ENCODE data around the gene NDFIP1. TPM values are rescaled to one million over a fixed set of nuclear protein-coding genes. Genes with fewer than 3 reads are reported as not detected.

Gene NDFIP1
- total RNA-seq, 1 experiment from 2014 or later, result 50.8 TPM

DNA sequence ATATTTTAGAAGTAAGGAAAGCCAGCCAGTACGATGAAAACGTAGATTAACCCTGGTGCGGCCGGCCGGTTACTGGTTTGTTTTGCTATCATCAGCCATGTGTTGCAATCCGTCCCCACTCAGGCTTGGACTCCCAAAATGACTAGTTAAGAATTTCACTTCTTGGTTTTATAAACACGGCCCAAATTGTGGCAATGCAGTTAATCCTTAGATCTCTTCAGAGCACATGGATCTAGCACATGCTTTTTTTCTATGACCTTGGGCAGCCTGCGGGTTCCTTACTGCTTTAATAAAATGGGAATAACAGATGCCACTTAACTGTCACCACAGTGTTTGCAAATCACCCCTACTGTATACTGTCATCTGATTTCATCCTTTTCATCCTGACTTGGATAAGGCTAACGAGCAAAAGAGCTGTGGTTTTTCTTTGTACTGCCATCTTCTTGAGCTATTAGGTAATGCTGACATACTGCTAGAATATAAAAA, 1.5 kb downstream of the NDFIP1 start:
- BruUV-seq (replicated peaks), result no TSS peak
- ChIA-PET CTCF (interaction anchor here (0.7 to 3.6 kb wide), 16 partner anchors 8 to 141 kb away, joined by 3 to 27 read pairs (median 4); partner anchors contain the start of genes GNPDA1 and RNF14), POLR2A (interaction anchor here (0.6 to 5.4 kb wide), 30 partner anchors 8 to 765 kb away, joined by 3 to 98 read pairs (median 6); partner anchors contain the start of genes DIAPH1, GNPDA1, RELL2 and RNF14)
- peak; percentile 58 for DNase-seq (ENCODE audit: unreplicated experiment)
- H3K4me1 Mint-ChIP-seq (ENCODE audit: insufficient read depth, unreplicated experiment), result peaks cover 22% of the 10 kb centered on the region
- no peaks in the 10 kb centered on the region for H3K27me3 Mint-ChIP-seq (ENCODE audit: insufficient read depth, unreplicated experiment)
- TF ChIP-seq, protein P1, sequence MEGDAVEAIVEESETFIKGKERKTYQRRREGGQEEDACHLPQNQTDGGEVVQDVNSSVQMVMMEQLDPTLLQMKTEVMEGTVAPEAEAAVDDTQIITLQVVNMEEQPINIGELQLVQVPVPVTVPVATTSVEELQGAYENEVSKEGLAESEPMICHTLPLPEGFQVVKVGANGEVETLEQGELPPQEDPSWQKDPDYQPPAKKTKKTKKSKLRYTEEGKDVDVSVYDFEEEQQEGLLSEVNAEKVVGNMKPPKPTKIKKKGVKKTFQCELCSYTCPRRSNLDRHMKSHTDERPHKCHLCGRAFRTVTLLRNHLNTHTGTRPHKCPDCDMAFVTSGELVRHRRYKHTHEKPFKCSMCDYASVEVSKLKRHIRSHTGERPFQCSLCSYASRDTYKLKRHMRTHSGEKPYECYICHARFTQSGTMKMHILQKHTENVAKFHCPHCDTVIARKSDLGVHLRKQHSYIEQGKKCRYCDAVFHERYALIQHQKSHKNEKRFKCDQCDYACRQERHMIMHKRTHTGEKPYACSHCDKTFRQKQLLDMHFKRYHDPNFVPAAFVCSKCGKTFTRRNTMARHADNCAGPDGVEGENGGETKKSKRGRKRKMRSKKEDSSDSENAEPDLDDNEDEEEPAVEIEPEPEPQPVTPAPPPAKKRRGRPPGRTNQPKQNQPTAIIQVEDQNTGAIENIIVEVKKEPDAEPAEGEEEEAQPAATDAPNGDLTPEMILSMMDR (IDR thresholded peaks at IDR 0.05; ENCODE audit: unreplicated experiment), result peak; percentile 14
- H3K36me3 Mint-ChIP-seq (ENCODE audit: insufficient read depth, unreplicated experiment), result peaks cover 5% of the 10 kb centered on the region
- intact Hi-C loops (cut with micrococcal nuclease), result no loop called here
- H3K27ac Mint-ChIP-seq (ENCODE audit: low read depth, unreplicated experiment), result peak overlapping the region; percentile 86
- H3K4me3 Mint-ChIP-seq (ENCODE audit: unreplicated experiment), result peak overlapping the region; percentile 94
- no peaks in the 10 kb centered on the region for H3K9me3 Mint-ChIP-seq (ENCODE audit: unreplicated experiment)

DNA sequence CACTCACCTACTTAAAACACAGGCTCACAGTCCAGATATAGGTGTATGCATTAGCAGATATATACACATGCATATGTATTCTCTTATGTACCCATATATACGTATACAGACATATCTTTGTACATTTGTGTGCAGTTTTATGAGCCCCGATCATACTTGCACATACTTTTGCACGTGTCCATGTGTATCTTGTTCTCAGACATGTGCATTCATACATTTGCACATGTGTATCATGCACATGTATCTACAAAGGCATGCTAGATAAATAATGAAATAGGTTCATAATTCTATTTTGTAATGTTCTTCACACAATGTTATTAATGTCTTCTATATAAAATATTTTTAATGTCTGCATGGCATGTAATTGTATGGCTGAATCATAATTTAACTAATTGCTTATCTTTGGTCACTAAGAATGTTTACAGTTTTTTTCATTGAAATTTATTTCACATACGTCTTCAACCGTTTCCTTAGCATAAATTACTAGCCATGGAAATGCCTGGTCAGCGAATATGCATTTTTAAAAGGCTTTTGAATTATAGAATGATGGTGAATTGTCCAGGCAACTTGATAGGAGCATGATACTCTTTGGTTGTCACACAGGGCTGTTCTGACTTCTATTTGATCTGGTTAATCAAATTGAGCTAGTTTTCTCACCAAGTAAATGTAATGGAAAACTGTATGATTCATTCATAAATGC, 2.6 kb downstream of the NDFIP1 start:
- BruUV-seq (replicated peaks), result no TSS peak
- Mint-ChIP-seq H3K27me3 (ENCODE audit: insufficient read depth, unreplicated experiment) (no peaks in the 10 kb centered on the region), H3K9me3 (ENCODE audit: unreplicated experiment) (no peaks in the 10 kb centered on the region), H3K4me1 (ENCODE audit: insufficient read depth, unreplicated experiment) (peaks cover 24% of the 10 kb centered on the region), H3K36me3 (ENCODE audit: insufficient read depth, unreplicated experiment) (peaks cover 5% of the 10 kb centered on the region), H3K4me3 (ENCODE audit: unreplicated experiment) (peak overlapping the region; percentile 94), H3K27ac (ENCODE audit: low read depth, unreplicated experiment) (peak overlapping the region; percentile 86)
- ChIA-PET CTCF (interaction anchor here (0.7 to 2.2 kb wide), 14 partner anchors 9 to 370 kb away, joined by 3 to 27 read pairs (median 4); partner anchors contain the start of gene RNF14), POLR2A (interaction anchor here (0.6 to 5.4 kb wide), 16 partner anchors 9 to 261 kb away, joined by 3 to 98 read pairs (median 16); partner anchors contain the start of genes GNPDA1 and RNF14)
- TF ChIP-seq, protein P1 (IDR thresholded peaks at IDR 0.05; ENCODE audit: unreplicated experiment), result no peak
- DNase-seq (ENCODE audit: unreplicated experiment), result no peak
- intact Hi-C loops (cut with micrococcal nuclease), result no loop called here

DNA sequence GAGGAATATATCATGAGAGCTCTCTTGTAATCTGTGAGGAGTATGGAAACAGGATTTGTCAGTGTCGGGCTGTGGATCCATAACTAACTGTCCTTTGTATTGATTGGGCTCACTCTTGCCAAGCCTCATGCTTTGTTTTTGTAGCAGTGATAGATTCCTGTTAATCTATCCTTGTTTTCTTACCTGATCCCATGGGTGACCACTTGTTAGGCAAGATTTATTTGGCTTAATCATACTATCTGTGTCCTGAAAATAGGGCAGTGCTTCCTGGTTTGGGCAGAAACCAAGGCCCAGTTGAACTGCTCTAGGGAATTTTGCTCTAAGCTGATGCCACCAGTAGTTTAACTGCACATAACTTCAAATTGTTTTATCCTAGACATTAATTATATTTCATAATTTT, 6.1 kb downstream of the NDFIP1 start:
- Mint-ChIP-seq H3K4me3 (ENCODE audit: unreplicated experiment) (no peak overlapping the region), H3K4me1 (ENCODE audit: insufficient read depth, unreplicated experiment) (peaks cover 46% of the 10 kb centered on the region), H3K36me3 (ENCODE audit: insufficient read depth, unreplicated experiment) (peaks cover 19% of the 10 kb centered on the region), H3K27me3 (ENCODE audit: insufficient read depth, unreplicated experiment) (no peaks in the 10 kb centered on the region), H3K27ac (ENCODE audit: low read depth, unreplicated experiment) (no peak overlapping the region), H3K9me3 (ENCODE audit: unreplicated experiment) (no peaks in the 10 kb centered on the region)
- DNase-seq (ENCODE audit: unreplicated experiment), result no peak
- TF ChIP-seq, protein P1 (IDR thresholded peaks at IDR 0.05; ENCODE audit: unreplicated experiment), result no peak
- intact Hi-C loops (cut with micrococcal nuclease), result no loop called here
- CTCF ChIA-PET, result interaction anchor here (0.5 to 1.9 kb wide), 8 partner anchors 9 to 188 kb away, joined by 3 to 9 read pairs (median 4); partner anchors contain the start of gene GNPDA1
- POLR2A ChIA-PET, result interaction anchor here (0.6 to 2.6 kb wide), 11 partner anchors 9 to 947 kb away, joined by 3 to 7 read pairs (median 3); partner anchors contain the start of genes DELE1, GNPDA1 and RNF14
- BruUV-seq (replicated peaks), result no TSS peak

DNA sequence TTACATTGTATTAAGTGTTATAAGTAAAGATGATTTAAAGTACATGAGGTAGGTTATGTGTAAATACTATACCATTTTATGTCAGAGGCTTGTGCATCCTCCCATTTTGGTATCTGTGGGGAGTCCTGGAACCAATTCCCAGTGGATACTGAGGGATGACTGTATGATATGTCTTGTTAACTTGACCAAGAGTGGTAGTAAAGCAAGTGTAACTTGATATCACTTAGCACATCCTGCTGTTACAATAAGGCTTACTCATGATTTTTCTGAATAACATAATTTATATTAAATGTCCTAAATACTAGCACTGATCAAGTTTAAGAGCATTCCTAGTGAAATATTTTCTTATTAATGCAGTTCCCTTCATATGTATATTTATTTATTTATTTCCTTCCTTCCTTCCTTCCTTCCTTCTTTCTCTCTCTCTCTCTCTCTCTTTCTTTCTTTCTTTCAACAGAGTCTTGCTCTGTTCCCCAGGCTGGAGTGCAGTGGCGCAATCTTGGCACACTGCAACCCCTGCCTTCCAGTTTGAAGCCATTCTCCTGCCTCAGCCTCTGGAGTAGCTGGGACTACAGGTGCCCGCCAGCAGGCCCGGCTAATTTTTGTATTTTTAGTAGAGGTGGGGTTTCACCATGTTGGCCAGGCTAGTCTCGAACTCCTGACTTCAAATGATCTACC, 7.5 kb downstream of the NDFIP1 start:
- H3K9me3 Mint-ChIP-seq (ENCODE audit: unreplicated experiment), result no peaks in the 10 kb centered on the region
- H3K27ac Mint-ChIP-seq (ENCODE audit: low read depth, unreplicated experiment), result no peak overlapping the region
- ChIA-PET POLR2A (interaction anchor here (1.1 to 2.6 kb wide), 5 partner anchors 8 to 104 kb away, joined by 3 to 7 read pairs (median 4); partner anchors contain the start of gene GNPDA1), CTCF (interaction anchor here (0.8 to 1.9 kb wide), 6 partner anchors 30 to 124 kb away, joined by 3 to 9 read pairs (median 4); no protein-coding TSS in a partner anchor)
- intact Hi-C loops (cut with micrococcal nuclease), result no loop called here
- H3K4me3 Mint-ChIP-seq (ENCODE audit: unreplicated experiment), result no peak overlapping the region
- no peaks in the 10 kb centered on the region for H3K27me3 Mint-ChIP-seq (ENCODE audit: insufficient read depth, unreplicated experiment)
- DNase-seq (ENCODE audit: unreplicated experiment), result peak; percentile 73
- TF ChIP-seq, protein P1 (IDR thresholded peaks at IDR 0.05; ENCODE audit: unreplicated experiment), result no peak
- no TSS peak for BruUV-seq (replicated peaks)
- peaks cover 43% of the 10 kb centered on the region for H3K4me1 Mint-ChIP-seq (ENCODE audit: insufficient read depth, unreplicated experiment)
- peaks cover 19% of the 10 kb centered on the region for H3K36me3 Mint-ChIP-seq (ENCODE audit: insufficient read depth, unreplicated experiment)
